Posterior cingulate gyrus (tissue), 11 donors: ENCODE data around the gene SLC50A1.
A peak's percentile ranks its signal among the peaks of the same experiment; 100 is the strongest.

Source experiments
- DNase-seq, 10 donors: peaks; one replicate each; pipeline versions ENCODE4 v3.0.0 to v3.0.0-alpha.2; 2020 to 2021; ENCODE audit warnings: mixed read lengths in 3 of 10
- intact Hi-C: fragments of 100-400 bp; cut with DNase I; formaldehyde crosslinking; loops from one replicate; pipeline ENCODE4 v1.15.1; 2023

SLC50A1 gene

GRCh38 chr1:155135415-155136028, at the start of gene SLC50A1:
SLC50A1 (plus strand) TSS chr1:155135852; CDS start chr1:155135912, 60 bp downstream.
- intact Hi-C loops = no loop called here
- DNase-seq = peak; percentile 87 to 99 (median 94)

GRCh38 chr1:155086128-155086741, 49.4 kb upstream of the SLC50A1 start:
- peak in 8 of 10 donors; percentile 64 to 95 (median 74) for DNase-seq

GRCh38 chr1:155086856-155087535, 48.7 kb upstream of the SLC50A1 start:
- peak in 1 of 10 donors; percentile 22 for DNase-seq
- intact Hi-C loops = no loop called here

More at GRCh38 chr1:155086128-155086741, 49.4 kb upstream of the SLC50A1 start:
- intact Hi-C loops = no loop called here

- peak; percentile 68 to 96 (median 82) for DNase-seq
- intact Hi-C loops = loop anchor here (1.0 to 5.0 kb wide), 2 partner anchors 36 to 77 kb away; partner anchors contain the start of gene EFNA1
Observed at GRCh38 chr1:155091071-155092051, 44.3 kb upstream of the SLC50A1 start.

GRCh38 chr1:155092131-155092530, 43.5 kb upstream of the SLC50A1 start:
- intact Hi-C loops = loop anchor here (5.0 kb wide), 1 partner anchor 35 kb away; the partner anchor contains the start of gene EFNA1

GRCh38 chr1:155092641-155093040, 43.0 kb upstream of the SLC50A1 start:
- peak in 1 of 10 donors; percentile 76 for DNase-seq
- intact Hi-C loops = loop anchor here (5.0 kb wide), 1 partner anchor 35 kb away; the partner anchor contains the start of gene EFNA1

More at GRCh38 chr1:155092131-155092530, 43.5 kb upstream of the SLC50A1 start:
- peak in 1 of 10 donors; percentile 55 for DNase-seq

- DNase-seq = peak in 6 of 10 donors; percentile 39 to 93 (median 64)
- intact Hi-C loops = loop anchor here (5.0 kb wide), 1 partner anchor 33 kb away; the partner anchor contains the start of gene EFNA1
Observed at GRCh38 chr1:155093911-155094621, 41.6 kb upstream of the SLC50A1 start.

- intact Hi-C loops = loop anchor here (5.0 kb wide), 1 partner anchor 33 kb away; the partner anchor contains the start of gene EFNA1
Observed at GRCh38 chr1:155094622-155094948, 41.1 kb upstream of the SLC50A1 start.

GRCh38 chr1:155099331-155099730, 36.3 kb upstream of the SLC50A1 start:
- intact Hi-C loops = no loop called here
- no peak for DNase-seq

More at GRCh38 chr1:155094622-155094948, 41.1 kb upstream of the SLC50A1 start:
- DNase-seq = no peak

- intact Hi-C loops = no loop called here
Observed at GRCh38 chr1:155103325-155103724, 32.3 kb upstream of the SLC50A1 start.

GRCh38 chr1:155104605-155105534, 30.8 kb upstream of the SLC50A1 start:
- no peak for DNase-seq
- intact Hi-C loops = no loop called here

More at GRCh38 chr1:155103325-155103724, 32.3 kb upstream of the SLC50A1 start:
- DNase-seq = no peak

GRCh38 chr1:155105604-155106011, 30.0 kb upstream of the SLC50A1 start:
- intact Hi-C loops = no loop called here
- DNase-seq = no peak

GRCh38 chr1:155106862-155107261, 28.8 kb upstream of the SLC50A1 start:
- intact Hi-C loops = no loop called here

GRCh38 chr1:155107309-155108264, 28.1 kb upstream of the SLC50A1 start:
- DNase-seq = no peak
- intact Hi-C loops = no loop called here

More at GRCh38 chr1:155106862-155107261, 28.8 kb upstream of the SLC50A1 start:
- DNase-seq = no peak

- intact Hi-C loops = no loop called here
- DNase-seq = no peak
Observed at GRCh38 chr1:155108296-155108695, 27.4 kb upstream of the SLC50A1 start.

GRCh38 chr1:155110381-155110780, 25.3 kb upstream of the SLC50A1 start:
- intact Hi-C loops = no loop called here
- no peak for DNase-seq

GRCh38 chr1:155110826-155111225, 24.8 kb upstream of the SLC50A1 start:
- intact Hi-C loops = no loop called here

More at GRCh38 chr1:155110826-155111225, 24.8 kb upstream of the SLC50A1 start:
- no peak for DNase-seq
